Right lobe of liver (tissue), 6 donors: ENCODE data around the gene DSCAM. TPM values are rescaled to one million over a fixed set of nuclear protein-coding genes. Genes with fewer than 3 reads are reported as not detected.

ENCODE experiments used
- ATAC-seq, 4 donors: fragments of 200-7000 bp; cut with Tn5 transposase; one replicate each; pipeline ENCODE4 v1.9.1; 2020; ENCODE audit warnings: mild to moderate bottlenecking in 4 of 4, moderate library complexity in 4 of 4
- DNase-seq, 3 donors: peaks; one replicate each; pipeline ENCODE4 v3.0.0-alpha.2; 2020
- H3K27ac ChIP-seq, 3 donors: fragments of 200-600 bp; one replicate each; pipeline ENCODE4 v1.8.0; 2022
- H3K27me3 ChIP-seq, 2 donors: fragments of 200-600 bp; one replicate each; pipeline ENCODE4 v1.8.0; 2022
- H3K36me3 ChIP-seq, 4 donors: fragments of 200-600 bp; sonication (generic) in 1 of 4; one replicate each; pipeline versions ENCODE4 v1.5.1 to v1.8.0; 2017 to 2022; ENCODE audit warnings: control low read depth in 1 of 4
- H3K4me1 ChIP-seq, 4 donors: fragments of 200-600 bp; sonication (generic) in 1 of 4; one replicate each; pipeline versions ENCODE4 v1.5.1 to v1.8.0; 2017 to 2022; ENCODE audit warnings: control low read depth in 1 of 4
- H3K4me3 ChIP-seq, 3 donors: fragments of 200-600 bp; one replicate each; pipeline ENCODE4 v1.8.0; 2022
- H3K9me3 ChIP-seq, 4 donors: fragments of 200-600 bp; sonication (generic) in 1 of 4; one replicate each; pipeline versions ENCODE4 v1.5.1 to v1.8.0; 2017 to 2022; ENCODE audit warnings: control low read depth in 1 of 4
- POLR2A ChIP-seq: fragments of 450-650 bp; IDR thresholded peaks from one replicate; pipeline ENCODE4 v1.6.1; 2017; ENCODE audit warnings: antibody characterized with exemption, mild to moderate bottlenecking
- WGBS: methylation state at CpG from one replicate; pipeline ENCODE4 v1.1.6; 2018; ENCODE audit warnings: low coverage, low lambda C conversion rate; ENCODE audit not compliant: insufficient coverage; ENCODE audit errors: missing lambda C conversion rate; 5-methylcytosine and 5-hydroxymethylcytosine counted together
- intact Hi-C, 2 donors: fragments of 100-400 bp; cut with DNase I; formaldehyde crosslinking; loops; one replicate each; pipeline versions ENCODE4 v1.11.2 to v1.14.1; 2022
- total RNA-seq, 6 experiments: library from RNA; depleted of rRNA in 2 of 6; stranded (reverse); fragments of >200 nt in 2 of 6; fragmentation: NEBNext Ultra II Directional in 3 of 6; extraction: Animal tissue kit (Norgen Biotek cat#: 25700) in 3 of 6; gene quantifications; one replicate each; pipeline versions ENCODE4 v1.1.0 to v1.2.4, GENCODE V29; 2016 to 2023
- TF ChIP-seq, protein P1 (sequence below), 4 donors: fragments of 200-600 bp in 3 of 4; fragments of 450-650 bp in 1 of 4; IDR thresholded peaks; one replicate each; pipeline versions ENCODE4 v1.5.1 to v1.8.0; 2016 to 2022; ENCODE audit warnings: antibody characterized with exemption in 4 of 4, mild to moderate bottlenecking in 2 of 4
- donor health status: DM: no; HTN: yes; CAD: no.
- donor health status: DM: no; HTN: no; CAD: no.
- donor health status: DM: no; HTN: no; CAD: no.
- donor health status: DM: no; HTN: yes; CAD: no.
- donor health status: DM: no; HTN: yes; CAD: no.

DSCAM gene
- total RNA-seq, 6 experiments from 2014 or later, result 0.04 to 0.16 (median 0.06) TPM; not detected in 2

DNA sequence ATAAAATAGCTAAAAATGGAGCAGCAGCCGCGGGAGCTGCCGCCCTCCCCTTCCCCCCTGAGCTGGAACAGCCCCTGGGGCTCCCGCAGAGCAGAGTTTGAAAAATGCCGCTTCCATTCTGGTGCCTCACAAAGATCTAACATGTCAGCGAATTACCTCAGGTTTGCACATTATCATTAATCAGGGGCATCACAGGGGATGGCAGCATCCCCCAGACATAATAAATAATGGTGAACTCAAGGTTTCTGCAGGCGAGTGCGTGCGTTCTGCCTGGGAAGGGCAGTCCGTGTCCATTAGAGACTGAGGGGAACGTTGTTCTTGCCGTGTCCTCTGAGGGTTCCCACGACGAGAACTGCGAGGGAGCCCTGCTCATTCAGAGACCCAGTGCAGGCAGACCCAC, 372.4 kb downstream of the DSCAM start:
- ATAC-seq, result no peak
- no peak for TF ChIP-seq POLR2A
- TF ChIP-seq, protein P1, sequence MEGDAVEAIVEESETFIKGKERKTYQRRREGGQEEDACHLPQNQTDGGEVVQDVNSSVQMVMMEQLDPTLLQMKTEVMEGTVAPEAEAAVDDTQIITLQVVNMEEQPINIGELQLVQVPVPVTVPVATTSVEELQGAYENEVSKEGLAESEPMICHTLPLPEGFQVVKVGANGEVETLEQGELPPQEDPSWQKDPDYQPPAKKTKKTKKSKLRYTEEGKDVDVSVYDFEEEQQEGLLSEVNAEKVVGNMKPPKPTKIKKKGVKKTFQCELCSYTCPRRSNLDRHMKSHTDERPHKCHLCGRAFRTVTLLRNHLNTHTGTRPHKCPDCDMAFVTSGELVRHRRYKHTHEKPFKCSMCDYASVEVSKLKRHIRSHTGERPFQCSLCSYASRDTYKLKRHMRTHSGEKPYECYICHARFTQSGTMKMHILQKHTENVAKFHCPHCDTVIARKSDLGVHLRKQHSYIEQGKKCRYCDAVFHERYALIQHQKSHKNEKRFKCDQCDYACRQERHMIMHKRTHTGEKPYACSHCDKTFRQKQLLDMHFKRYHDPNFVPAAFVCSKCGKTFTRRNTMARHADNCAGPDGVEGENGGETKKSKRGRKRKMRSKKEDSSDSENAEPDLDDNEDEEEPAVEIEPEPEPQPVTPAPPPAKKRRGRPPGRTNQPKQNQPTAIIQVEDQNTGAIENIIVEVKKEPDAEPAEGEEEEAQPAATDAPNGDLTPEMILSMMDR (IDR thresholded peaks at IDR 0.05), result no peak
- Histone ChIP-seq H3K4me1 (no peaks in the 10 kb centered on the region), H3K4me3 (no peak overlapping the region), H3K9me3 (no peaks in the 10 kb centered on the region), H3K27ac (no peak overlapping the region), H3K27me3 (no peaks in the 10 kb centered on the region), H3K36me3 (no peaks in the 10 kb centered on the region)
- WGBS, result 81% methylated on average over 9 of the region's 15 CpGs
- no peak for DNase-seq
- intact Hi-C loops, result no loop called here

GRCh38 chr21:40472013-40472412, 374.9 kb downstream of the DSCAM start:
- 65% methylated on average over 4 of the region's 4 CpGs for WGBS
- H3K4me1 ChIP-seq, result no peaks in the 10 kb centered on the region
- H3K4me3 ChIP-seq, result no peak overlapping the region
- DNase-seq (no peak), ATAC-seq (no peak)
- TF ChIP-seq, protein P1 (IDR thresholded peaks at IDR 0.05), result no peak
- no peak for TF ChIP-seq POLR2A
- no peak overlapping the region for H3K27ac ChIP-seq
- H3K27me3 ChIP-seq, result no peaks in the 10 kb centered on the region
- intact Hi-C loops, result no loop called here
- H3K9me3 ChIP-seq, result no peaks in the 10 kb centered on the region
- no peaks in the 10 kb centered on the region for H3K36me3 ChIP-seq

- ATAC-seq (peak in 3 of 4 donors; percentile 43 to 64 (median 51)), DNase-seq (no peak)
- H3K27ac ChIP-seq, result no peak overlapping the region
- WGBS, result 26% methylated on average over 2 of the region's 2 CpGs
- no peak overlapping the region for H3K4me3 ChIP-seq
- intact Hi-C loops, result no loop called here
- no peak for TF ChIP-seq POLR2A
- TF ChIP-seq, protein P1 (IDR thresholded peaks at IDR 0.05), result no peak
- no peaks in the 10 kb centered on the region for H3K4me1 ChIP-seq
- H3K27me3 ChIP-seq, result no peaks in the 10 kb centered on the region
- H3K36me3 ChIP-seq, result no peaks in the 10 kb centered on the region
- no peaks in the 10 kb centered on the region for H3K9me3 ChIP-seq
Measured at GRCh38 chr21:40471103-40471502, 375.9 kb downstream of the DSCAM start.

DNA sequence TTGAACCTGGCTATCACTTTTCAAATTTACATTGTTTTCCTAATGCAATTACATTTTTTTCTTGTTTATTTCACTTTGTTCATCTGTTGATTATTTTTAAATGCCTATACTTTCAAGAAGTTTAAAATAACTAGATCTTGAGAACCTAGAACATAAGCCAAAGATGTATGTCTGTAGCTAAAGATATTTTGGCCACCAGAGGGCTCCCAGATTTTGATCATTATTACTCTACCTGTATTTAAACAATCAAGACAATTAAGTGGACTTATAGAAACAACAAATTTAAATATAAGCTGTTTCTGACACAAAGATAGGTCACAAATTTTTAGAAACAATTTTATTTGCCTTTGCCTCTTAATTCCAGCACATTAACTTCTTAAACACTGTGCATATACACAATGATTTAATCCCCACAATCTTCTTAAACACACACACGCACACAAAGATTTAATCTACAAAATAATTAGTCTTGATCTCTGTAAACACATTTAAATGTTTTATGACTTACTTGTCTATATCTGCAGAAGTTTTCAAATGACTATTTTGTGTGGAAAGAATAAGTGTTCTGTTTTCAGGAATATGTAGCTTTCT, 380.0 kb downstream of the DSCAM start:
- DNase-seq, result no peak
- no peak overlapping the region for H3K27ac ChIP-seq
- H3K9me3 ChIP-seq, result no peaks in the 10 kb centered on the region
- intact Hi-C loops, result no loop called here
- H3K27me3 ChIP-seq, result no peaks in the 10 kb centered on the region
- no peak overlapping the region for H3K4me3 ChIP-seq
- H3K36me3 ChIP-seq, result no peaks in the 10 kb centered on the region
- TF ChIP-seq POLR2A, result no peak
- TF ChIP-seq, protein P1 (IDR thresholded peaks at IDR 0.05), result peak; percentile 55 to 68 (median 62)
- 58% methylated on average over 1 of the region's 1 CpG for WGBS
- ATAC-seq, result peak in 2 of 4 donors; percentile 44 to 46
- H3K4me1 ChIP-seq, result no peaks in the 10 kb centered on the region
